Measurements from ENCODE around the gene C3orf70.

GRCh38 chr3:185028121-185028520 is 124.7 kb downstream of the C3orf70 start:
- no peak for TF ChIP-seq POLR2AphosphoS5 (IDR thresholded peaks at IDR 0.05; ENCODE audit: low read depth)
- TF ChIP-seq CTCF (IDR thresholded peaks at IDR 0.05; ENCODE audit: insufficient read depth, low read length) = no peak
- no peak for TF ChIP-seq REST (IDR thresholded peaks at IDR 0.05; ENCODE audit: insufficient replicate concordance, low read depth)
- TF ChIP-seq GABPA (IDR thresholded peaks at IDR 0.05; ENCODE audit: low read depth) = no peak
